HG03196 (cell line): ENCODE data around the gene NT5DC1.
A peak's percentile ranks its signal among the peaks of the same experiment; 100 is the strongest.

ENCODE experiments used
- ATAC-seq: cut with Tn5 transposase; IDR thresholded peaks from one replicate; pipeline ENCODE4 v1.9.1; 2021; ENCODE audit not compliant: unreplicated experiment

Gene NT5DC1

DNA sequence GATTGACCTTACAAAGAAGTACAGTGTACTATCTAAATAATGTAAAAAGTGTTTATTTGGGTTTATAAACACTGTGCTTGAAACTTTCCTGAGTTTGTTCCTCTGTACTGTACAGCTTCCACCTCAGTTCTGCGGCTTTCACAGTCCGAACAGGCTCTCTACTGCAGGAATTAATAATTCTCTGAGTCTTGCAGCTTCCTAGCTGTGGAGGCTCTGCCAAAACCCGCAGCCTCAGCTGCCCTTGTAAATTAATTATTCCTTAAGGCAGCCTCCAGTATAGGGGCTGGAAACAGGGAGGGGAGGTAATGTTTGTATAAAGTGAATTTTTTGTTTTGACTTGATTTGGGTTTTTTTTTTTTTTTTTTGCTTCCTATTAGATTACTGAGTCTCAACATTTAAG is 134.0 kb downstream of the NT5DC1 start:
- ATAC-seq, result no peak

DNA sequence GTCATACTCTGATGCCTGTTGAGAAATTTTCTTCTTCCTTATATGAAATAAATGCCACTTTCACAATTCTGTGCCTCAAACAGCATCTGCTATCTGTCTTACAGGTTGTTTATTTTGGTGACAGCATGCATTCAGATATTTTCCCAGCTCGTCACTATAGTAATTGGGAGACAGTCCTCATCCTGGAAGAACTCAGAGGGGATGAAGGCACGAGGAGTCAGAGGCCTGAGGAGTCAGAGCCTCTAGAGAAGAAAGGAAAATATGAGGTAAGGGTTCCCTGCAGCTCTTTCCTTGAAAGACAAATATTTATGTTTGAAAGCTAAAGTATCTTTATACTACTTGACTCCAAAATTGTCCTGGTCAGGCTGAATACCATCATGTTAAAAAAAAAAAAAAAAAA is 137.4 kb downstream of the NT5DC1 start:
- ATAC-seq, result no peak

DNA sequence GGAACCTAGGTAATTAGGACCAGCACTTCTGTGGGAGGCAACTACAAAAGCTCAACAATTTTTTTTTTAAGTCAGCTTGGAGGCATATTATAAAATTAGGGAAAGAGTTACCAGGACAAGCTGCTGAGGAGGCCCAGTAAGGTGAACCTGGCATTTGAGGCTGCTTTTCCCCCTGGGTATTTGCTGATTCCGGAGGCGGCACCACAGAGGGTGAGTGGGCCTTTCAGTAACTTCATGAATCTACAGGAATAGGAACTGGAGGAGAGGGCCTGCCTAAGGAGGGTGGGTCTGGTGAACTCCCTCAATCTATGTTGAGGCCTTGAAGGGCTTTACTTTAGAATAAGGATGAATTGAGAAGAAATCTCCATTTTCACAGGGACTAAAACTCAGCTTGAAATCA is 138.6 kb downstream of the NT5DC1 start:
- no peak for ATAC-seq

DNA sequence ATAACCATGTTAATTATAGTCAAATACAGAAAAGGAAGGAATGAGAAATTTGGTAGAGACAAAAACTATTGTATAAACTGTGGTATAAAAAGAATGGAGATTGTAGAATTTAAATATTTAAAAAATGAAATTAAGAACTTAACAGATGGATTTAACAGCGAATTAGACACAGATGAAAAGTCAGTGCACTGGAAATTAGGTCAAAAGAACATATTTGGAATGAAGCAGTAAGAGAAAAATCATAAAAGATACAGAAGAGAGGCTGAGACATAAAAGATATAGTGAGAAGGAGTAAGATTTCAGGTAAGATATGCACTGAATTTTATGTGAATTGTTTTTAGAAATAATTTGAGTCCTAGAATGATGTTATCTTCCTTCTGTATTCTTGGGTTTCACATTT is 139.2 kb downstream of the NT5DC1 start:
- no peak for ATAC-seq

DNA sequence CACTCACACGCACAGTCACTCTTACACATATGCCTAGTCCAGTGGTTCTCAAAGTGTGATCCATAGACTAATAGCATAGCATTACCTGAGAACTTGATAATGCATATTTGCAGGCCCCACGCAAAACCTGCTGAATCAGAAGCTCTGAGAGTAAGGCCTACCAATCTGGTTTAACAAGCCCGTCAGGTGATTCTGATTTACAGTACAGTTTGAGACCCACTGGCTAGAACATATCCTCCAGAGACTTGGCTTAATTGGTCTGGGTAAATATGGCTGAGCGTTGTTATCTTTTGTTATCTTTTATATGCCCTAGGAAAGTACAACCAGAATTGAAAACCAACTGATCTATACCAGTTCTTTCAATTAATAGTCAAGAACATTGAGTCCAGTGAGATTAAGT is 143.6 kb downstream of the NT5DC1 start:
- no peak for ATAC-seq

- ATAC-seq, result no peak
Observed at GRCh38 chr6:116246089-116246488, 145.4 kb downstream of the NT5DC1 start.

DNA sequence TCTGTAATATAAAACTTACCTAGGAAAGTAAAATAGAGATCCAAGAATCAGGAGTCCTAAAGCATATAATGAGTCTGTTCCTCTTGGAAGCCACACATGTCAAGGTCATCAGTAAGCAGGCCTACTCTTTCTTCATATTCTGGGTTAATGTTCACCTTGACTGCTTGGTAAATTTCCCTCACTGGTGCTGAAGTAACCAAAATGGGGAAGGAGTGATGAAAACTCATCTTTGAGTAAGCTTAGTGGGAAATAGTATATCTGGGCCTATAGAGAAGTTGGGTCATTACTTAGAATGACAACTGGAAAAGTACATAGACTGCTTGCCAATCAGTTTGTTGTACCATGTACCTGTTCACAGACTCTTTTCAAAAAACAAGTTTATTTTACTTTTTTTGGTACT is 146.6 kb downstream of the NT5DC1 start:
- no peak for ATAC-seq

GRCh38 chr6:116248577-116248976 is 147.9 kb downstream of the NT5DC1 start:
- ATAC-seq, result no peak

- no peak for ATAC-seq
Observed at GRCh38 chr6:116251568-116252384, 151.1 kb downstream of the NT5DC1 start.

DNA sequence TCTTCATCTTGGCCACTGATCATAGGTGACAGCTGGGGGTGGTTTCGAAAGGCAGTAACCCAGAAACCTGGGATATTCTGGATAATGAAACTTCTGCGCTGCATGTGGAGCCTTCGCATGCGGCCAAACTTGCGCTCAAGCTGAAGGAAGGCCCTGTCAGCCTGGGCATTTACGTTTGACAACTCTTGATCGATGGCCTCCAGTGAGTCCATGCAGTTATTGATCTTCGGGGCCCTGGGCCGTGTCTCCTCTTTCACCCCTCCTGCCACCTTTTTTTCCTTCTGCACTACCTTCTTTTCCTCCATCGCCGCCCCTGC is 152.5 kb downstream of the NT5DC1 start:
- no peak for ATAC-seq

DNA sequence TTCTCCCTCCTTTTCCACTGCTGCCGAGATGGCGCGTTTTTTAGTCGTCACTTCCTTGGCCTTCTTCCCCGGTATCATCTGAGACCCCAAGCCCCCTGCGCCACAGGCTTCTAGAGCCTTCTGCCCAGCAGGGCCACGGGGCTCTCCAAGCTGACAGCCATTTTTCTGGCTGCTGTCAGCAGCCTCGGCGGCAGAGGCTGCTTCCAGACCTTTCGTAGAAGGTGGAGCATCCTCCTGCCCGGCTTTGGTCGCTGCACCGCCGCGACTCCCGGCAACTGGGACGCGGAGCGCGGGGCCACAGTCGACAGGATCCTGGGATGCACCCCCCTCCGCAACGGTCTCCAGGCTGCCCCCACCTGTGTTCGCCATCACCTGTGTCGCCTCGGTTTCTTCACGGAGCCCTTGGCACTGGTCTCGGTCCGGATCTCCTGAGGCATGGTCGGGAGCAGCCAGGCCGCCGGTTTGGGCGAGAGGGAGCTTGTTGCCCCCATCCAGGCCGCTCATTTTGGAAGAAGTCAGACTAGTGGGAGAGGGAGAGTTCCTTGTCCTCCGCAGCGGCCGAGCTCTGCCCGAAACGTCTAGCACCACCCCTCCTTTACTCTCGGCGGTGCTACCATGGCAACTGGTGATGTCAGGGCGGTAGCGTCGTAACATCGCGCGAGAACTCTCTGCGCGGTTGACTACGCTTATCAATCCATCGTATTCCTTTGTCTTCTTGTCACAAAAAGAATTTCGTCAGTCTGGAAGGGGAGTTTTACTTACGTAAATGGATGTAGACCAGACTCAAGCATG is 153.0 kb downstream of the NT5DC1 start, which contains the start of gene TSPYL4:
Gene TSPYL4 (minus strand): TSS at position 571 of the 792 bp plus-strand sequence. CDS start 67 bp downstream, at position 504.
- peak; percentile 100 for ATAC-seq

DNA sequence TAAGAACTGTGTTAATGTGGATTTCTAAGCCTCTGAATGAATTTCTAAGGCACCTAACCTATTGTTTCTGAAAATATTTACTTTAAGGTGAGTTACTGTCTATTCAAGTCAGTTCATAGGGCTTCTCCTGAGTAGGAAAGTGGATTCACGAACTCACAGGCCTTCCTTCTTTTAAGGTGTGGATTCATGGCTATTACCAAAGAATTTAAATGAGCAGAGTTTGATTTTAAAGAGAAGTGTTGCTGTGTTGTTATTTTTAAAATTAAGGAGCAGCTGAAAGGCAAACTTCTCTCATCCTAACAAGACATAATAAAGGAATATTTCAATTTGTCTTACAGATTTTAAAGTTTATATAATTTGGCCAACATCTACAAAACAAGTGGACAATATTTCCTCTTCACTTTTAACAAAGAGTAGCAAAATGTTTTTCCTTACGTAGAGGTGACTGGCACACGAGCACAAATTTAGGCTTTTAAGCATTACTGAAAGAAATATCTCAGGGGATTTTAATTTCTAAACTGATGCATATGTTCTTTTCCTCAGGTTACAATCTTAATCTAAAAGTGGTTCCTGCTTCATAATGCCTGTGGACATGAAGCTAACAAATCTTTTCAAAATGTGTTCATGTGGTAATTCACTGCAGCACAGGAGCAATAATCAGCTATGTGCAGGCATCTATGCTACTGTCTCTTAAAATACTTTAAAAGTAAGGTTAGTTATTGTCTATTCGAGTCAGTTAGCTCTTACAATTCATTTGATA is 153.8 kb downstream of the NT5DC1 start:
- ATAC-seq, result peak; percentile 21

DNA sequence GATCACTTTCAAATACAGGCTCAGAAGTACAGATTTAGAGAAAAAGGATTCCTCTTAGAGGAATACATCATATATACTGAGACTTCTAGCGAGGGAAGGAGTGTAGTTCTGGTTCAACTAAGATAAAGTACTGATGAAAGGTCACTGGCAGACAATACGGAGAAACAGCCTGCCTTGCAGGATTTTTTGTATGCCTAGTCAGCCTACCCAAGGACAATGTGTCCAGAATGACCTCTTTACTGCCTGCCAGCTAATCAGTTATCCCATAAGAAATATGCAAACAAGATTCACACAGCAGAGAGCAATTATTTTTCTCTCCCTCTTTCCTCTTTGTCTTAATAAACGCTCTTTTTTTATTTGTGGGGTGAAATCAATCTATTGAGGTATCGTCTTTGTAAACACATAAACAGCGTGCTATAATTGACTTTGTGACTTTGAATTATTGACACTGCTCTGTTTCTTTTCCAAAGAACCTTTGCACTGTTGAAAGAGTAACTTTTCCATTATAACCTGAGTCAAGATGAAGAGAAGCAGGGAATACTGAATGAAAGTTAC is 154.7 kb downstream of the NT5DC1 start:
- no peak for ATAC-seq

- ATAC-seq, result no peak
Observed at GRCh38 chr6:116256694-116257093, 156.0 kb downstream of the NT5DC1 start.

GRCh38 chr6:116258520-116258919 is 157.9 kb downstream of the NT5DC1 start:
- ATAC-seq, result no peak

DNA sequence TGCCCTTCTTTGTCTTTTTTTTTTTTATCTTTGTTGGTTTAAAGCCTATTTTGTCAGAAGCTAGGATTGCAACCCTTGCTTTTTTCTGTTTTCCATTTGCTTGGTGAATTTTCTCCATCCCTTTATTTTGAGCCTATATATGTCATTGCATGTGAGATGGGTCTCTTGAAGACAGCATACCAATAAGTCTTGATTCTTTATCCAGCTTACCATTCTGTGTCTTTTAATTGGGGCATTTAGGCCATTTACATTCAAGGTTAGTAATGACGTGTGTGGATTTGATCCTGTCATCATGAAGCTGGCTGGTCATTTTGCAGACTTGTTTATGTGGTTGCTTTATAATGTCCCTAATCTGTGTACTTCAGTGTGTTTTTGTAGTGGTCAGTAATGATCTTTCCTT is 162.7 kb downstream of the NT5DC1 start:
- no peak for ATAC-seq

DNA sequence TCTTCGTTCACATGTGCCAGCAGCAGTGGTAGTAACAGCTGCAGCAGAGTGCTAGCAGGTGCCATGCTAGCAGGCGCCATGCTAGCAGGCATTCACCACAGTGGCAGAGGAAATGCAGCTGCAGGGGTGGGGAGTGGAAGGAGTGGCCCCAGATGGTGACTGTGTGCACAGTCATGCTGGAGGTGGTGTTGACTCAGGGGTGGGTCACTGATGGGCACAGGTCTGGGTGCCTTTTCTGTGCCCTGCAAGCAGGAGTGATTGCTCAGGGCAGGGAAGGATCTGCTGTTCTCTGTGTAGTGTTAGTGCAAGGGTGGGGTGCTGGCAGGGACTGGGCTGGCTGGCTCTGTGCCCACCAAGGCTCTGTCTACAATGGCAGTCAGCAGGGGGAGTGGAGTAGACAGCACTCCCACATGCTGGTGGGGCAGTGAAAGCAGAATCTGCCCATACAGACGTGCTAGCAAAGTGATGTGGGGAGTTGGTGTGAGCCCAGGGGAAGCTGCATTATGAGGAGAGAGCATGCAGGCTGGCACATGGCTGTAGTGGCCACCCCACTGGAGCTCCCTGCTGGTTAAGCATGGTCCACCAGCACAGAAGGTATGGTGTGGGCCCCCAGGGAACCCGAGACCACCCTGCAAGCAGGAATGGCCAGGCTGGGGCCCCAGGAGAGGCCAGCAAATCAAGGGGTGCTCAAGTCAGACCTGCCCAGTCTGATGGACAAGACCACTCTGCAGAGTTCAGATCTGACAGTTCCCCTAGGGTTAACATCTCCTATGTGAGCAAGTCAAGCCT is 164.6 kb downstream of the NT5DC1 start:
- ATAC-seq, result no peak

DNA sequence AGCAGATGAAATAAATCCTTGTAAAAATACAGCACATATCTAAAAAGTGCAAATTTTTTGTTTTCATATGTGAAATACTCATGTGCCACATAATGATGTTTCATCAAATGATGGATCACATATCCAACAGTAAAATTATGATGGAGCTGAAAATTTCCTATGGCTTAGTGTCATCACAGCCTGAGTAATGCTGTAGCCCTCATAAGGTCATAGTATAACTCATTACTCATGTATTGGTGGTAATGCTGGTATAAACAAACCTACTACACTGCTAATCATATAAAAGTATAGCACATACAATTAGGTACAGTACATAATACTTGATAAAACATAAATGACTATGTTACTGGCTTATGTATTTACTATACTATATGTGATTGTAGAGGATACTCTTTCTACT is 166.2 kb downstream of the NT5DC1 start:
- ATAC-seq, result no peak

DNA sequence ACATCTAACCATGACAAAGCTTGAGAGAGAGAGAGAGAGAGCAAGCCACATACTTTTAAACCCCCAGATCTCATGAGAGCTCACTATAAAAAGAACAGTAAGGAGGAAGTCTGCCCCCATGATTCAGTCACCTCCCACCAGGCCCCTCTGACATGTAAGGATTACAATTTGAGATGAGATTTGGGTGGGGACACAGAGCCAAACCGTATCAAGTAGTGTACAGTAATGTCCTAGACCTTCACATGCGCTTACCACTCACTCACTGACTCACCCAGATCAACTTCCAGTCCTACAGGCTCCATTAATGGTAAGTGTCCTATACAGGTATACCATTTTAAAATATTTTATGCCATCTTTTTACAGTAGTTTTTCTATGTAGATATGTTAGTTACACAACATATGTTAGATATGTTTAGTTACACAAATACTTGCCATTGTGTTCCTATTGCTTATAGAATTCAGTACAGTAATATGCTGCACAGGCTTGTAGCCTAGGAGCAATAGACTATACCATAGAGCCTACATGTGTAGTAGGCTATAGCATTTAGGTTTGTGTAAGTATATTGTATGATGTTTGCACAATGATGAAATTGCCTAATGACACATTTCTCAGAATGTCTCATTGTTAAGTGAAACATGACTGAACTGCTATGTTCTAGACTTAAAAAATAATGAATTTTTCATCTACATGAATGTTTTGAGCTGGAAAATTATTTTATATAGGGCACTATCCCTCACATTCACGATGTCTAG is 167.4 kb downstream of the NT5DC1 start:
- ATAC-seq, result no peak
